Stomach (tissue), 9 donors: ENCODE measurements around the gene LRRC75B. TPM values are rescaled to one million over a fixed set of nuclear protein-coding genes. Genes with fewer than 3 reads are reported as not detected.
A peak's percentile ranks its signal among the peaks of the same experiment; 100 is the strongest.
"Not testable (repeated sequence)": the region's sequence is repeated elsewhere in the genome, so short reads cannot be mapped to it uniquely, and the experiment has no call there.

ENCODE experiments used
- DNase-seq, 2 donors: peaks; one replicate each; pipeline versions ENCODE4 v3.0.0 to v3.0.0-alpha.2; 2013 to 2019
- H3K27ac ChIP-seq, 5 donors: fragments of 200-600 bp in 4 of 5; sonication (generic) in 4 of 5; one replicate each; pipeline ENCODE4 v1.5.1; 2013 to 2019; ENCODE audit warnings: mild to moderate bottlenecking in 1 of 5, moderate library complexity in 1 of 5
- H3K27me3 ChIP-seq, 3 donors: fragments of 200-600 bp; sonication (generic); one replicate each; pipeline ENCODE4 v1.5.1; 2017 to 2019; ENCODE audit warnings: mixed run types in 1 of 3
- H3K36me3 ChIP-seq, 4 donors: fragments of 200-600 bp; sonication (generic); 1 replicate in 3 of 4; 2 replicates in 1 of 4; pipeline ENCODE4 v1.5.1; 2016 to 2019
- H3K4me1 ChIP-seq, 4 donors: fragments of 200-600 bp; sonication (generic); one replicate each; pipeline ENCODE4 v1.5.1; 2016 to 2019
- H3K4me3 ChIP-seq, 4 donors: fragments of 200-600 bp; sonication (generic) in 3 of 4; one replicate each; pipeline ENCODE4 v1.5.1; 2016 to 2019; ENCODE audit warnings: mild to moderate bottlenecking in 1 of 4
- H3K9me3 ChIP-seq, 4 donors: fragments of 200-600 bp; sonication (generic); one replicate each; pipeline ENCODE4 v1.5.1; 2016 to 2019
- CTCF ChIP-seq, 7 experiments: fragments of 450-650 bp in 4 of 7; fragments of 200-600 bp in 3 of 7; sonication (generic) in 3 of 7; IDR thresholded peaks; one replicate each; pipeline ENCODE4 v1.5.1; 2016 to 2019; ENCODE audit warnings: antibody characterized with exemption in 7 of 7, control low read depth in 2 of 7, mild to moderate bottlenecking in 1 of 7
- EP300 ChIP-seq: sonication (generic); formaldehyde crosslinking; IDR thresholded peaks from one replicate; pipeline ENCODE4 v1.6.1; 2017; ENCODE audit warnings: antibody characterized with exemption
- POLR2A ChIP-seq, 4 donors: fragments of 450-650 bp; IDR thresholded peaks; one replicate each; pipeline ENCODE4 v1.6.1; 2016; ENCODE audit warnings: antibody characterized with exemption in 4 of 4, control low read depth in 2 of 4, mild to moderate bottlenecking in 1 of 4, moderate library complexity in 1 of 4
- POLR2AphosphoS5 ChIP-seq, 3 donors: sonication (generic); formaldehyde crosslinking; IDR thresholded peaks; one replicate each; pipeline ENCODE4 v1.6.1; 2016; ENCODE audit warnings: antibody characterized with exemption in 3 of 3
- WGBS, 5 donors: extraction: QIAGEN DNeasy Blood & Tissue Kit in 3 of 5; methylation state at CpG; one replicate each; pipeline versions ENCODE4 v1.1.5 to v1.1.7; 2013 to 2018; 5-methylcytosine and 5-hydroxymethylcytosine counted together
- intact Hi-C: fragments of 100-400 bp; cut with DNase I; formaldehyde crosslinking; loops from one replicate; pipeline ENCODE4 v1.15.1; 2023; ENCODE audit warnings: low total_unique reads
- polyA plus RNA-seq, 3 donors: library from polyadenylated mRNA; stranded (reverse); fragments of 200-250 nt; gene quantifications; one replicate each; pipeline ENCODE4 v1.2.3, GENCODE V29; 2013
- total RNA-seq, 5 donors: library from RNA; depleted of rRNA; stranded (reverse); fragments of >200 nt; gene quantifications; one replicate each; pipeline versions ENCODE4 v1.1.0 to v1.2.3, GENCODE V29; 2014 to 2016
- donor health status: healthy with polysubstance abuse.
- donor health status: Bipolar disorder and iron deficiency.
- donor health status: healthy.

The LRRC75B gene
- total and polyA plus RNA-seq, 8 donors = 7.2 to 31.7 (median 25.4) TPM

- 13 to 23% (median 15%) methylated on average over 7 to 12 of the region's 12 CpGs for WGBS, 5 donors
- Histone ChIP-seq H3K4me1 (peaks cover 61 to 81% (median 73%) of the 10 kb centered on the region in 4 donors), H3K36me3 (peaks cover 9 to 34% (median 28%) of the 10 kb centered on the region in 4 donors), H3K4me3 (peak overlapping the region; percentile 77 to 95 (median 88)), H3K9me3 (no peaks in the 10 kb centered on the region), H3K27ac (peak overlapping the region; percentile 92 to 98 (median 97)), H3K27me3 (no peaks in the 10 kb centered on the region)
- peak in 1 of 2 donors; percentile 62 for DNase-seq
- intact Hi-C loops = no loop called here
- TF ChIP-seq CTCF (IDR thresholded peaks at IDR 0.05) (no peak), EP300 (no peak), POLR2AphosphoS5 (IDR thresholded peaks at IDR 0.05) (peak in 1 of 3 donors; percentile 17)
These were observed 39.1 kb downstream of the LRRC75B start for GRCh38 chr22:24553597-24554312.

- peaks cover 10 to 34% (median 28%) of the 10 kb centered on the region in 4 donors for H3K36me3 ChIP-seq
- H3K27me3 ChIP-seq, H3K9me3 ChIP-seq, intact Hi-C loops: not testable (repeated sequence)
- H3K4me1 ChIP-seq = peaks cover 62 to 75% (median 67%) of the 10 kb centered on the region in 4 donors
- 66 to 75% (median 68%) methylated on average over 10 of the region's 10 CpGs for WGBS, 5 donors
- peak in 1 of 2 donors; percentile 24 for DNase-seq
- peak overlapping the region in 2 of 4 donors; percentile 87 to 95 for H3K4me3 ChIP-seq
- H3K27ac ChIP-seq = peak overlapping the region; percentile 22 to 98 (median 97)
These were observed 40.2 kb downstream of the LRRC75B start for GRCh38 chr22:24552503-24553286.

- Histone ChIP-seq H3K27me3 (no peaks in the 10 kb centered on the region), H3K4me3 (no peak overlapping the region), H3K4me1 (peaks cover 50 to 75% (median 61%) of the 10 kb centered on the region in 4 donors), H3K27ac (peak overlapping the region; percentile 73 to 98 (median 92)), H3K9me3 (no peaks in the 10 kb centered on the region), H3K36me3 (peaks cover 26 to 48% (median 42%) of the 10 kb centered on the region in 4 donors)
- intact Hi-C loops = no loop called here
- no peak for TF ChIP-seq POLR2AphosphoS5 (IDR thresholded peaks at IDR 0.05)
- TF ChIP-seq CTCF (IDR thresholded peaks at IDR 0.05) = no peak
- TF ChIP-seq EP300 = no peak
- TF ChIP-seq POLR2A (IDR thresholded peaks at IDR 0.05) = no peak
- no peak for DNase-seq
- WGBS, 5 donors = 60 to 83% (median 68%) methylated on average over 4 to 6 of the region's 6 CpGs
These were observed 41.9 kb downstream of the LRRC75B start for GRCh38 chr22:24550902-24551435.

GRCh38 chr22:24550028-24550901, 42.6 kb downstream of the LRRC75B start:
- Histone ChIP-seq H3K27me3 (no peaks in the 10 kb centered on the region), H3K9me3 (no peaks in the 10 kb centered on the region), H3K27ac (peak overlapping the region; percentile 73 to 98 (median 92)), H3K4me1 (peaks cover 52 to 82% (median 68%) of the 10 kb centered on the region in 4 donors), H3K4me3 (no peak overlapping the region), H3K36me3 (peaks cover 26 to 51% (median 47%) of the 10 kb centered on the region in 4 donors)
- TF ChIP-seq POLR2AphosphoS5 (IDR thresholded peaks at IDR 0.05) = peak in 2 of 3 donors; percentile 40 to 57
- TF ChIP-seq POLR2A (IDR thresholded peaks at IDR 0.05) = no peak
- no peak for TF ChIP-seq EP300
- intact Hi-C loops = no loop called here
- 39 to 73% (median 53%) methylated on average over 8 of the region's 8 CpGs for WGBS, 5 donors
- DNase-seq = peak; percentile 69 to 83
